ENCODE data around the gene HOXA3.

The HOXA3 gene

GRCh38 chr7:27165996-27166530 is 13.7 kb upstream of the HOXA3 start:
- no peak for DNase-seq

GRCh38 chr7:27165089-27165995 is 13.0 kb upstream of the HOXA3 start, which contains the start of gene HOXA9:
HOXA9 (minus strand) TSS chr7:27165537; CDS start chr7:27165457, 80 bp downstream.
- DNase-seq: peak; percentile 87

DNA sequence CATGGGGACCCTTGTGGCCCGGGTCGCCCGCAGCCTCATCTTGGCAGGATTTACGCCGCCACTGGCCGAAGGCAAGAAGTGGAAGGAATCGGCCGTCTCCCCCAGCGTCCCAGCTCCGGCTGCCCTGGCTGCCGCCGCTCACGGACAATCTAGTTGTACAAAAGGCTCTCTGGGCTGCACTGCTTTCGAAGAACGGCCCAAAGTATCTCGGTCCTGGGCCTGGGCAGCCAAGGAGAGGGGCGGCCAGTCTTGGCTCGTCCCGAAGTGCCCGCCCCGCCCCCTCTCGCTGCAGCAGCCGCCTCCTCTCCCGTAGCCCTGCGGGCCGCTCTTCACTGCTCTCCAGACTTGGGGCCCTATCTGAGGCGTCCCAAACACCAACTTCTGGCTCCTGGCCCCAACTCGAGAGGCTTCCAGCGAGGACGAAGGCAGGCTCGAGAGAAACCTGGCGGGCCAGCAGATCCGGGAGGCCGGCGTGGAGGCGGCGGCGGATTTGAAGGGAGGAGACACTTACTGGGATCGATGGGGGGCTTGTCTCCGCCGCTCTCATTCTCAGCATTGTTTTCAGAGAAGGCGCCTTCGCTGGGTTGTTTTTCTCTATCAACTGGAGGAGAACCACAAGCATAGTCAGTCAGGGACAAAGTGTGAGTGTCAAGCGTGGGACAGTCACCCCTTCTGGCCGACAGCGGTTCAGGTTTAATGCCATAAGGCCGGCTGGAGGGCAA is 12.1 kb upstream of the HOXA3 start:
- DNase-seq: no peak

DNA sequence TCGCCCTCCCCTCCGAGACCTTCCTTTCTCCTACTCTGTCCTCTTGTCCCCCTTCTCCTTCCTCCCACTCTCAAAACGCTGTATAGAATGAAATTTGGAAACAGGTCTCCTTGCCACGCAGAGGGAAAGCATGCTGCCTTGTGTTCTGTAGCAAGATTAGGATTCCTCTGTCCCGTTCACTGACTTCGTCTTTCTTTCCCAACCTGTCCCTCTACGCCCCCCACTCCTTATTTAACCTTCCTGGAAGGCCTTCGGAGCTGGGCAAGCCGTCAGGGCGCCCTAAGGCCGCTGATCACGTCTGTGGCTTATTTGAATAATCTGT is 11.6 kb upstream of the HOXA3 start:
- DNase-seq: no peak

DNA sequence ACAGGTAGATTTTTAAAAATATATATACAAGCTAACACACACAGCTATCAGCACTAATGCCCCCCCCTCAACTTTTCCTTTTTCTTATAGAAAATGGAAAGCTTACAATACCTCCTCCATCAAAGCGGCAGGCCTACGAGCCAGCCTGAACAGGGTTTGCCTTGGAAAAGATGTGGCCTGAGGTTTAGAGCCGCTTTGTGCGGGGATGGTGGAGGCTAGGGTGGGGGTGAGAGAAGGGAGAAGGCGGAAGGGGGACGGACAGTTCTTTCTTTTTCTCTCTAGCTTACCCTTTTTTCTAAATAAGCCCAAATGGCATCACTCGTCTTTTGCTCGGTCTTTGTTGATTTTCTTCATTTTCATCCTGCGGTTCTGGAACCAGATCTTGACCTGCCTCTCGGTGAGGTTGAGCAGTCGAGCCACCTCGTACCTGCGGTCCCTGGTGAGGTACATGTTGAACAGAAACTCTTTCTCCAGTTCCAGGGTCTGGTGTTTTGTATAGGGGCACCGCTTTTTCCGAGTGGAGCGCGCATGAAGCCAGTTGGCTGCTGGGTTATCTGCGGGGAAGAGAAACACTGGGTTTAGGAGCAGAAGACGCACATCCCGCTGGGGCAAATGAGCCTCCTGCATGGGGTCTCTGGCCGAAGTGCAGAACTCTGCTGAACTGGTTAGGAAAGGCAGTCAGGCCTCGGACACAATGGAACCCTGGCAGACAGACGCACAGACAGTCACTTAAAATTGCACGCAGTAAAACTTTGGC is 11.1 kb upstream of the HOXA3 start:
- no peak for DNase-seq

- no peak for DNase-seq
Measured at GRCh38 chr7:27162561-27163287, 10.3 kb upstream of the HOXA3 start.

DNA sequence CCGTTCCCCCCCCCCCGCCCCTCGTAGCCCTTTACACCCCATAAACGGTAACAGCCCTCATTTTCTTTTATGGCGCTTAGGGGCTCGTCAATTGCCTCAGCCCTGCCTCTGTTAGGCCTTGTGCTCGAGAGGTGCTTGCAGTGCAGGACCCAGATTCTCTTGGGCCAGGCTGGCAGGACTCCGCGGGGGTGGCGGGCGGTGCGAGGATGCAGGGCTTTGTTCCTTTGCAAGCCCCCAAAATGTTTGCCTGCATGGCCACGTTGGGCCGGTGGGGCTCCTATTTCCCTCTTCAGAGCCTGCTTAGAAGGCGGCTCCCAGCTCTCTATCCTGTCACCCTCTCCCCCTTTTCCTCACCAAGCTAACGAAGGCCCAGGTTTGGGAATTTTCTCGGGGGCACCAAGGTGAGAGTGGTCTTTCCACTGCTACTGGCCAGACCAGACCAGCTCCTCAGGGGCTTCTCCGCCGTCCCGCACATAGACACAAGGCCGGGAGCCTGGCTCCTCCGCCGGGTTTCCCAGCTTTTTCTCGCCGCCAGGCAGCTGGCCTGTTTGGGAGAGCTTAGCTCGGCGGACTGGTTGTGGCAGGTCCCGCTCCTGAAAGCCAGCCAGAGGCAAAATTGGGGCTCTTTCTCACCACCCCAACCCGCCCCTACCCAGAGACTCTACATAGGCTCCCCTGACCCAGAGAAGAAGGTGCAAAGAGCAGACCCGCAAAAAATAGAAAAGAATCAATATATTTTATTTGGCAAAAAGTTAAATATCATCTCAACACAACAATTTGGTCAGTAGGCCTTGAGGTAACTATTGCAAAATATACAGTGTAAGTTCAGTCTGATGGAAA is 9.6 kb upstream of the HOXA3 start:
- DNase-seq: peak; percentile 32

GRCh38 chr7:27161214-27161720 is 8.9 kb upstream of the HOXA3 start:
- no peak for DNase-seq

DNA sequence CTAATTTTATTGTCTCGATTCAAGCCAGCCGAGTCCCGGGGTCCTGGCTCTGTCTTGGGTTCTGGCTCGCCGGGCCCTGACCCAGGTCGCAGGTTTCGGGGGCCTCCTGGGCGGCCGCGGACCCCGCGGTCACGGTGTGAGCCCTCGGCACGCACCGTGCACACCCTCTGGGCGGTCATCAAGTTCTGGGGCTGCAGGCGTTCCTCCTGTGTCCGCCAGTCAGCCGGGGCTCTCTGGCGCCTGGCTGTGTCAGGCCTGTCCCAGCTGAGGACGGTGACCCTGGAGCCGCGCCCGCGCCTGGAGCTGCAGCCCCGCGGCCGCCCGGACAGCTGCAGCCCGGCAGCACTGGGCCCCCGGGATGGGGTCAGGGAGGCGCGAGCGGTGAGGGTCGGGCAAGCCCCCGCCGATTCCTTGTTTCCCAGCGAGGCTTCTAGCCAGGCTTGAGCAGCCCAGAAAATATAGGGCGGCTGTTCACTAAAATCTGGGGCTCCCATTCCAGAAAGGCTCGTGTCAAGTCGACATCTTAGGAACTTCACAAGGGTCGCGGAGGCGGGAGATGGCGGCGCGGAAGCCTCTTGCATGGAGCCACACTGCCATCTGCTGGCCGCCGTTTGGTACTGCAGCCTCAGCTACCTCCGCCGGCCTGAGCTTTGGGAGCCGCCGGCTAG is 8.3 kb upstream of the HOXA3 start:
- peak; percentile 78 for DNase-seq

- DNase-seq: no peak
Measured at GRCh38 chr7:27160145-27160545, 7.8 kb upstream of the HOXA3 start.

GRCh38 chr7:27159266-27160144 is 7.1 kb upstream of the HOXA3 start:
- no peak for DNase-seq

DNA sequence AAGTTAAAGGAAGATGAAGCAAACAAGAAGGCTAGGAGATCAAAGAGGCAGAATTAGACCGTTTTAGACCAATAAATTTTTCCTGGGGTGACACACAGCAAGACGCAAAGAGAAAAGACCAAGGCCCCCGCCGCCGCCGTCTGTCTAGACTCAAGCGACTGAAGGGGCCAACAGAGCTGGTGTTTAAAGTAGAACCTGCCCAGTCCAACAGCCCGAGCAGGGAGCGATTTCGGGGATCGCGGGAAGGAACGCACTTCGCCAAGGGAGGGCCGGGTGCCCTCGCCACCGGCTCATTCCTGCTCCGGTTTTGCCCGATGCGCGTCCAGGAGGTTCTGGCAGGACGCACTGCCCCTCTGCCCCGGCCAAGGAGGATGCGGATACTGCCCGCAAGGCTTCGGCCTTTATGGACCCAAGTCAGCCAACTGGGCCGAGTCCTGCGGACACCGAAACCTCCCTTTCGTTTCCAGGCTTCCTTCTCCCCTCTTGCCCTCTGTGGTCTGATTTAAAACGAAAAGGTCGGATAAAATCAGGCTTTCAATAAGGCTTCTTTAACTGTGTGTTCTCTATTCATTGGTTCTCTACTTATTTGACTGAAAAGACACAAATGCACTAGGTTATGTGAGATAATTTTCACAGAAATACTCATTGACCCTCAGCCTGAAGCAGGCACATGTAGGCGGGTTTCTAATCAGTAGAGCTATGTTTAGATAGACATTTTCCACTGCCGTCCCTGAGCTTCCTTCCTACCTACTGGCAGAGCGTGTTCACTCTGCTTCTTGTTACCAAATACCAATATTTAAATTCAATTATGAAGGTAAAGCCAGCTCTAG is 6.3 kb upstream of the HOXA3 start:
- no peak for DNase-seq

- no peak for DNase-seq
Measured at GRCh38 chr7:27157702-27158431, 5.5 kb upstream of the HOXA3 start.

DNA sequence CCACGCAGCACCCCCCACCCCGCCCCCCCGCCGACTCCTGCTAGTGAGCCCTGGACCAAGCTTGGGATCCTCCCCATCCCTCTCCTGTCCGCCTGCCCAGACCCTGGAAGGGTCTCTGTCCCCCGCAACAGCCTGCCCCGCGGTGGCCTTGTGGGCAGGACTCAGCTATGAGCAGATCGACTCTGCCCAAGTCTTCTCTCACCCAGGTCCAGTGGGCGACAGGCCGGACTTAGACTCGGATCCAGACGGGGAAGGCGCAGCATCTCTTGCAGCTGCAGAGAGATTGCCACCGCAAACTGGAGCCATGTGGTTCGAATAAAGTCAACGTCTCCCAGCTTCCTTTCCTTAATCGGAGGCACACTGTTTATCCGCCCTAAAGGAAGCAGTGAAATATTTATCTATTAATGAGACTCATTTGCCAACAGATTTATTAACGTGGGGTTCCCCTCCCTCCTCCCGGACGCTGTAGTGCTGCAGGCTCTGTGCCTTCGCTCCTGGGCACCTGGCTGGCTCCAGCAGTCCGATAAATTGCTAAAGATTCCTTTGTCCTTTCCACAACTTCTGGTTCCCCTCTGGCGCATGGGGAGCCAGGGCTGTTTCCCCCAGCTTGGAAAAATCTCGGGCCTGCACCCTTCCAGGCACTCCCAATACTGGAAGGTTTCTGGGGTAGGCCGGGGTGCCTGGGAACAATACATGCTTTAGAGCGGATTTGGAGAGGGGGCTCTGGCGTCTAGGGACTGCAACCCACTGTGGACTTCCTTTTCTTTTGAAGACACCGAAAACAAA is 4.7 kb upstream of the HOXA3 start:
- no peak for DNase-seq

DNA sequence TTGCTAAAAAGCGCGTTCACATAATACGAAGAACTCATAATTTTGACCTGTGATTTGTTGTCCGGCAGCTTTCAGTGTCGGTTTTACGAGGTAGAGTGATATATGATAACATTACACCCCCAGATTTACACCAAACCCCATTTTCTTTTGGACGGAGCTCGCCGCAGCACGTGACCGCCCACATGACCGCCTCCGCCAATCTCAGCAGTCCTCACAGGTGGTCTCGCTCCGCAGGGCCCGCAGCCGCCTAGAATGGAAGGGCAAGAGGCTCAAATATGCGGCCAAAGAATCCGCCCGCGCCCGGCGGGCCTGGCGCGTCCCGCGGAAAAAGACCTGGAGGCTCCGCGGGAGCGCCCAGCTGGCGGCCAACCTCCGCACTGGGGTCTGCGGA is 4.1 kb upstream of the HOXA3 start, which contains the start of gene HOXA7:
TSS of gene HOXA7 (minus strand) at position 168 of the 391 bp plus-strand sequence. CDS start at position 38, 130 bp downstream.
- peak; percentile 69 for DNase-seq

- no peak for DNase-seq
Measured at GRCh38 chr7:27155816-27156507, 3.6 kb upstream of the HOXA3 start.
